GM19468 (cell line): ENCODE results near the gene SLC38A4.
"Not testable (repeated sequence)": the region's sequence is repeated elsewhere in the genome, so short reads cannot be mapped to it uniquely, and the experiment has no call there.

ENCODE experiments used
- ATAC-seq: cut with Tn5 transposase; IDR thresholded peaks from one replicate; pipeline ENCODE4 v1.9.1; 2021; ENCODE audit warnings: mild to moderate bottlenecking, moderate library complexity, moderate number of reproducible peaks; ENCODE audit not compliant: unreplicated experiment; ENCODE audit errors: extremely low read depth

The SLC38A4 gene, protein sequence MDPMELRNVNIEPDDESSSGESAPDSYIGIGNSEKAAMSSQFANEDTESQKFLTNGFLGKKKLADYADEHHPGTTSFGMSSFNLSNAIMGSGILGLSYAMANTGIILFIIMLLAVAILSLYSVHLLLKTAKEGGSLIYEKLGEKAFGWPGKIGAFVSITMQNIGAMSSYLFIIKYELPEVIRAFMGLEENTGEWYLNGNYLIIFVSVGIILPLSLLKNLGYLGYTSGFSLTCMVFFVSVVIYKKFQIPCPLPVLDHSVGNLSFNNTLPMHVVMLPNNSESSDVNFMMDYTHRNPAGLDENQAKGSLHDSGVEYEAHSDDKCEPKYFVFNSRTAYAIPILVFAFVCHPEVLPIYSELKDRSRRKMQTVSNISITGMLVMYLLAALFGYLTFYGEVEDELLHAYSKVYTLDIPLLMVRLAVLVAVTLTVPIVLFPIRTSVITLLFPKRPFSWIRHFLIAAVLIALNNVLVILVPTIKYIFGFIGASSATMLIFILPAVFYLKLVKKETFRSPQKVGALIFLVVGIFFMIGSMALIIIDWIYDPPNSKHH

DNA sequence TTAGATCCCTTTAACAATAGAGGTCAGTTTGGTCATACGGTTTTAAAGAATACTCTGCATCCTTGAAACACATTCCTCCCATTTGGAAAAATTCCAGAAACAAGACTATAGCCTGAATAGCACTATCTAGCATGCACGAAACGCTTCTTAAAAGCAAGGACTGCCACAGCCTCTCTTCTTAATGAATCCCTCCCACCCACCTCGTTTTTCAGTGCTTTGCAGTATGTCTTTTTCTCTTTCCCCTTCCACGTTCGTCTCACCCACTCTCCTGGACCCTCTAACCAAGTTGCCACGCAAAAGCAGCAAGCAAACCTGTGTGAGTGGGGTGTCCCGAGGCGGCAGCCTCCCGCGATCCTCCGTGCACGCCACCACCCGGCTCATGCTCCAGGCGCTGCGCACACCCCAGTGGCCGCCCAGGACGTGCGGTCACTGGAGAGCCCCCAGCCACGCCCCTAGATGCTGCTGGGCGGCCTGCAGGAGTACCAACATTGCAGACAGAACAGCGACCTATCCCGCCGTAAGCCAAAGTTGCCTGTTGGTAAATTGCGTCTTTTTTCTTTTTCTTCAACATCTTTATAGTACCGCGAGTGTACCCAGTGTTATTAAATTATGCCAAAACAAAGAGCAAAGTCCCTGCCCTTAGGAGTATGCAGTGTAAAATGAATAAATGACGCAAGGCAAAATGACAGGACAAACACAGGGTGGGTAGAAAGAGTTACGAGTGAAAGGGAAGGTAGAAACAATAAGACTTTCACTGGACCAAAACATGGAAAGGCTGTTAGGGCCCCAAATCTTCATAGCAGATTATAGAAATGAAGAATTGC lies at the start of gene SLC38A4:
Gene SLC38A4, minus strand, starts transcription at position 407 of the 824 bp plus-strand sequence. CDS start 32,926 bp downstream, outside the sequence.
- no peak for ATAC-seq

DNA sequence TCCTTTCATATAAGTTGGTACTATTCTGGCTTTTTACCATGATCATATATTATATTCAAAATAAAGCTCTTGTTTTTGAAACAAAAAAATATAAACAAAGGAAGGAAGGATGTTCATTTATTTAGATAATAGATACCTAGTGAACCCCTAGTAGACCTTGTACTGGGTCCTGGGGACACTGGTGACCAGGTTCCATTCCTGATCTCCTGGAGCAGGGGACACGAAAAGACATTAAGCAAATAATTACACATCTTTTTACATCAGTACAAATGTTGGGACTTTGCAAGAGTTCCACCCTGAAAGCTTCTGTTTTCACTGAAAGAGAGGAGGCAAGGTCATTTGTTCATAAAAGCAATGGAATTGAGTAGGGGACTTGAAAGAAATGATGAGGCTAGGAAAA lies 49.3 kb upstream of the SLC38A4 start:
- ATAC-seq, result no peak

DNA sequence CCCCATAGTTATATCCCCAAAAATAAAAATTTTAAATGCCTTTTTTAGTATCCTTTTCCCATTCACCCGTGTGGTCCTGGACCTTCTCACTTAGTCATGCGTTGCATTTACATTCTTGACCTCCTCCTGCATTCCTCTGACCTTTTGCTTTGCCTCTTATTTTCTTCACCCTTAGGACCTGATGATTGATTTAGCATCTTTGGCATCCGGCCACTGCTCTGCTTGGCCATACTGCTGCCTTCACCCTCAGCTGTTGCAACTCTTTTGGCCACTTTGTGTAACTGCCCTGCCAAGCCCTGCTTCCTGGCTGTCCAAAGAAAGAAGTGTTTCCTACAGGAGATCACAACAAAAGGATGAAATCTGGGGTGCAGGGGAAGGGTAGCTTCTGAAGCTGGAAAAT lies 48.8 kb upstream of the SLC38A4 start:
- no peak for ATAC-seq

DNA sequence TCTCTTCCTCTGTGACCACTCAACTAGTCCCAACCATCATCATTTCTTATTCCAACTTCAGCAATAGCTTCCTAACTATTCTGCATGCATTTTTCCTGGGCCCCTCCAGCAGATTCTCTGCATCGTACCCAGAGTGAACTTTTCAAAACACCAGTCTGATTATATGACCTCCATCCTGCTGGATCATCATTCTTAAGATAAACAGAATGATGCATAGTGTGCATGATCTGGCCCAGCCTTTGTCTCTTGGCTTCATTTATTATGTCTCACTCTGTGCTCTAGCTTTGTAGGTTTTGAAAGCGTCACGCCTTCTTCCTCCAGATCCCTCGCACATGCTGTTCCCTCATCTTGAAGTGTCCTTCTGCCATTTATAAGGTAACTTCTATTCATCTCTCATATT lies 46.3 kb upstream of the SLC38A4 start:
- no peak for ATAC-seq

DNA sequence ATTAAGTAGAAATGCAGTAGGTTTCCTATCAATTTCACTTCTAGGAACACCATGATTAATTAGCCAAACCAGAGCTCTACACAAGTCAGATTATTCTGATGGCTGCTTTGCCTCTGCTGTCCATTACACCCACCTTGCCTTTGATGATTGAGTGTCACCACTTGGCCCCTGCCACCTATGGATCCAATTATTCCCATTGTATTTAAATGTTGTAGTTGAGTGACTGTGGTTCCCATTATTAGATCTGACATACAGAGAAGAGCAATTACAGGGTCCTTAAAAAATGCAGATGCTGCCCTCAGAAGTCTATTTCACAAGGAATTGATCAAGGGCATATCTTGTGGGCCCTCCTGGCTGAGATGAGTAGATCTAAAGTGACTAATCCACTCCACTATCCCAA lies 39.5 kb upstream of the SLC38A4 start:
- ATAC-seq, result no peak

DNA sequence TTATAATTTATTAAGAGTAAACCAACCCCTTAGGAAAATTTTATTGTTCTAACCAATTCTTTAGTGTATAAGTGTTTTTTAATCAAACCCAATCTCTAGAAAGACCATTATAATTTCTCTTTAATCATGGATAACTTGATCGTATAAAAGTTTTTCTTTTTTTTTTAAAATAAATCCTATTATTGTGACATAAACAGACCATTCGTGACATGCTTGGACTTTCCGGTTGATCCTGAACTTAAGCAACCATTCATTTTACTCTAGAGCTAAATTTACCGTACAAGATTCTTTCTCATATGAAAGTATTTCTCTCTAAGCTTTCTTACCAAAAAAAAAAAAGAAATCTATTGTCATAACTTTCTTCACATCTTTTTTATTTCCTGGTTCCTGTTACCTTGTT lies 32.6 kb upstream of the SLC38A4 start:
- no peak for ATAC-seq

DNA sequence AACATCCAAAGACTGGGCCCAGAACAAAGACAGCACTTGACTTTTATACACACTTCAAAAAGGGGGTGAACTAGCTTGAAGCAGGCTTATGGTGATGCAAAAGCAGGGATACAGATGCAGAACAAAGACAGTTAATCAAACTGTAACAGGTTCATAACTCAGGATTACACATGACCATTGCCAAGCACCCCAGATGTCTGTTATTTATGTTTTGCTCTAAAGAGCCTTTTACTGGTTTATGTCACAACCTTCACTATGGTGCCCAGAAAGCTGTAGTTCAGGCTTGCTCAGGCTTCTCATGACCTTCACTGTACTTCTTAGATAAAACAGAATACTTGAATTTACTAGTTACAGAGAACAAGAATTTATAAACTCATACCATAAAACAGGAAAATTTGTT lies 31.7 kb upstream of the SLC38A4 start:
- ATAC-seq, result no peak

DNA sequence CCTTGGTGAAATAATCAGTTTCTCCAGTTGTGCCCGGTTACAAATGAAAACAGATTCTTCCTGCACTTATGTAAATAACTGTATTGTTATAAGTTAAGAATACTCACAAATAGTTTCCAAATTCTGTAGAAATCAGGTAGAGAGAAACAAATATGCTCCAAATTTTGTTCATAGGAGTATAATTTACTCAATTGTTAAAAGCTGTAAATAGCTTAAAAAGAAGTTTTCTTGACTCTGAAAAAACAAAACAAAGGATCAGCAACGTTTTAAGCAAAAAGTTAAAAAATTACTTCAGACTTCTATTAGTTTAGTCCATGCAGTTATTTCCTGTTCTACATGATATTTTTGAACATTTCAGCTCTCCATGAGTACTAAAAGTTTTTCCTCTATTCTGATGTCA lies 30.0 kb upstream of the SLC38A4 start:
- no peak for ATAC-seq

DNA sequence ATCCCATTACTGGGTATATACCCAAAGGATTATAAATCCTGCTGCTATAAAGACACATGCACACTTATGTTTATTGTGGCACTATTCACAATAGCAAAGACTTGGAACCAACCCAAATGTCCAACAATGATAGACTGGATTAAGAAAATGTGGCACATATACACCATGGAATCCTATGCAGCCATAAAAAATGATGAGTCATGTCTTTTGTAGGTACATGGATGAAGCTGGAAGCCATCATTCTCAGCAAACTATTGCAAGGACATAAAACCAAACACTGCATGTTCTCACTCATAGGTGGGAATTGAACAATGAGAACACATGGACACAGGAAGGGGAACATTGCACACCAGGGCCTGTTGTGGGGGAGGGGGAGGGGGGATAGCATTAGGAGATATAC lies 28.4 kb upstream of the SLC38A4 start:
- ATAC-seq, result not testable (repeated sequence)

DNA sequence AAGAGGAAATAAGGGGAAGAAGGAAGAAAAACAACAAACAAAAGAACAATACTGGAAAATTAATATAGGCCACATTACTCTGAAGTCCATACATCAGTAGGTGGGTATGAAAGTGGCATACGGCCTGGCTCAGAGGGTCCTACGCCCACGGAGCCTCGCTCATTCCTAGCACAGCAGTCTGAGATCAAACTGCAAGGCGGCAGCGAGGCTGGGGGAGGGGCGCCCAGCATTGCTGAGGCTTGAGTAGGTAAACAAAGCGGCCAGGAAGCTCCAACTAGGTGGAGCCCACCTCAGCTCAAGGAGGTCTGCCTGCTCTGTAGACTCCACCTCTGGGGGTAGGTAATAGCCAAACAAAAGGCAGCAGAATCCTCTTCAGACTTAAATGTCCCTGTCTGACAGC lies 23.0 kb upstream of the SLC38A4 start:
- not testable (repeated sequence) for ATAC-seq

DNA sequence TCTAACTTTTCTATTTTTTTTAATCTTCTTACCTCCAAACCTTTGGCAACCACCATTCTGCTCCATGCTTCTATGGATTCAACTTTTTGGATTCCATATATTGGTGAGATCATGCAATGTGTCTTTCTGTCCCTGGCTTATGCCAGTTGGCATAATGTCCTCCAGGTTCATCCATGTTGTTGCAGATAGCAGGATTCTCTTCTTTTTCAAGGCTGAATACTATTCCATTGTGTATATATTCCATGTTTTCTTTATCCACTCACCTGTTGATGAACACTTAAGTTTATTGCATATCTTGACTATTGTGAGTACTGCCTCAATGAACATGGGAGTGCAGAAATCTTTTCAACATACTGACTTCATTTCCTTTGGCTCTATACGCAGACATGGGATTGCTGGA lies 21.2 kb upstream of the SLC38A4 start:
- ATAC-seq, result no peak

DNA sequence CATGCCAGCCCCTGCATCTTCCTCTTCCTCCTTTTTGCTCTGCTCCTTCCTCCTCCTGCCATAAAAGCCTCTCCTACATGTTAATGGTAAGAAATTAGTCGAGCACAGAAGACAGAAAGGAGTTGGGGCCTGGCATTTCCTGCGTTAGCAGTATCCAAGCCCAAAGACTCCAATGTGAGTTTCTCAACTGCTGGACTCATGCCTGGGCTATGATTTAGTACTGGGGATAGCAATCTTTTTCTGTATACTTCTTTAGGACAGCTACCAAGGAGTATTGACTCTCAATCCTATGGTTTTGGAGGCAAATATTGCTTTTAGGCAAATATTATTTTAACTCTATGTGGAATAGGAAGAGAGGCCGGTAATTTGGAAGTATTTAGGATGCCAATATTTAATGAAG lies 18.0 kb upstream of the SLC38A4 start:
- ATAC-seq, result no peak

DNA sequence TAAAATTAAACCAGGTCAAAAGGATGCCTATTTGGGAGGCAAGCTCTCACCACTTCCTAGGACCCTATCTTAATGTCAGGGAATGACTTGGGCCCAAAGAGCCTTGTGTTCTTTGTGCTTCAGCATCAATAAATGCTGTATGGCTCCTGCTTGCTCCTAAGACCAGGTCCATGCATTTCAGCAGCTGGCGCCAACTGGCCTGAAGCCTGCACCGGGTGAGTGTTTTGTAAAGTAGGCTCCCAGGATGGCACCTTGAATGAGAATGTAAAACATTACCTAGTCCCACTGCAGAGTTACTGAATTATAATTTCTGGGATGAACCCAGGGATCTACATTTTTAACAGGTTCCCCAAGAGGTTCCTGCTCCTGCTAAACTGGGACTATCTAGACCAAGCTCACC lies 16.1 kb upstream of the SLC38A4 start:
- ATAC-seq, result no peak

DNA sequence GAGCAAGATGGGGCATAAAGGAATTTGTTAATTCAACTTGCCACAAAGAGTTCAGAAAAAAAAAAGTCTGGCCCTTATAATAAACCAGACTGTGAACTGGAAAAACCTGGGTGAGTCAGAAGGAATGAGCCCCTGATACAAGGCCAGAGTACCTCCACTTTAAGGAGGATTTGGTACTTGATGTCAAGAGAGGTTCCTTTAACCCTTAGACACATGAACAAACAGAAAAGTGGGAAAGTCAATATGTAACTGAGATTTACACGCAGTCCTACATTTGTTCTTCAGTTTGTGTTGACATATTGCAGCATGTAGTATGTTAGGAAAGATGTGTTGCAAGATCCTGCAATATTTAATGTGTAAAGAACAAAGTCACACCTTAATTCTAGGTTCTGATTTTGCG lies 14.2 kb upstream of the SLC38A4 start:
- ATAC-seq, result no peak

DNA sequence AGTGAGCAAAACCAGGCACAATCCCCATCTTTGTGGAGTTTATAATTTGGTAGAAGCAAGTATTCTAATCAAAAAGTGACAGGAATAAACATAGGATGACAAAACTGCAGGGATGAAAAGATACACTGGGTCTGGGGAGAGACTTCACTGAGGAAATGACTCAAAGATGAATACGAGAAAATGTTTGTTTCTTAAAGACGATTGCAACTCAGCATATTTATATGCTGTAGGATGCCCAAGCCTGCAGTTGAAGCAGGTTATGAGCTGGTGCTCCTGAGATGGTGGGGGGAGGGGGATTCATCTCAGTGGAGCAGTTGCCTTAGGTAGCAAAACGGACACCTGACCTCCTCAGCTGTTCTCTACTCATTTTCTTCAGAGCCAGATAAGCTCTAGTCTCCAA lies 13.4 kb upstream of the SLC38A4 start:
- no peak for ATAC-seq

DNA sequence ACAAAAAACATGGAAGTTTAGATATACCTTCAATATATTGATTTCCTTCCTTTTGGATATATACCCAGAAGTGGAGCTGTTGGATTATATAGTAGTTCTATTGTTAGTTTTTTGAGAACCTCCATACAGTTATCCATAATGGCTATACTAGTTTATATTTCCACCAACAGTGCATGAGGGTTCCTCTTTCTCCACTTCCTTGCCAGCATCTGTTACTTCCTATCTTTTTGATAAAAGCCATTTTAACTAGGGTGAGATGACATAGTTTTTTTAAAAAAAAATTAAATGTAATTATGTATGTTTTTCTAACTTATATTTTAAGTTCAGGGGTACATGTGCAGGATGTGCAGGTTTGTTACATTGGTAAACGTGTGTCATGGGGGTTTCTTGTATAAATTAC lies 10.0 kb upstream of the SLC38A4 start:
- ATAC-seq, result no peak

DNA sequence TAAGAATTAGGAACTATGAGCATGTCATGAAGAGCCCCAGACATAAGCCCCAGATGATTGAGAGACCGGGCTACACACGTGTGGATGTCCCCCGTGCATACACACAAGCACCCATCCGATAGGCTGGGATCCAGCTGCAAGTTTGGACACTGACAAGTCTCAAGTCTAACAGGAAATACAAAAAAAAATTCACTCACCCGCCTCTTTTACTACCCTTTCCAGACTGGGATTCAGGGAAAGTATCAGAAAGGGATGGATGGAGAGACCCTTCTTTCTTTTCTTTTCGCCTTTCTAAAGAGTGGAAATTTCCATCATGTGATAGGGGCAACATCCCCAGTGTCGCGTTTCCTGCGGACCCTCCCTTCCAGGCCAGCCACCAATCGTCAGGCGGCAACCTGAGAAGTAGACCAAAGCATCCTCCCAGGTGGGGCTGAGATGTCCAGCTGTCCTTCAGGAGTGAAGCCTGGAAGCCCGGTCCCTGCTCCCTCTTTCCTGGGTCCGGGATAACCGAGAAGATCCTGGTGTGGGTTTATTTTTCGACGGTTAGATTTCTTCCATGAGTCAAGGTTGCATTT lies 6.4 kb upstream of the SLC38A4 start:
- ATAC-seq, result no peak

DNA sequence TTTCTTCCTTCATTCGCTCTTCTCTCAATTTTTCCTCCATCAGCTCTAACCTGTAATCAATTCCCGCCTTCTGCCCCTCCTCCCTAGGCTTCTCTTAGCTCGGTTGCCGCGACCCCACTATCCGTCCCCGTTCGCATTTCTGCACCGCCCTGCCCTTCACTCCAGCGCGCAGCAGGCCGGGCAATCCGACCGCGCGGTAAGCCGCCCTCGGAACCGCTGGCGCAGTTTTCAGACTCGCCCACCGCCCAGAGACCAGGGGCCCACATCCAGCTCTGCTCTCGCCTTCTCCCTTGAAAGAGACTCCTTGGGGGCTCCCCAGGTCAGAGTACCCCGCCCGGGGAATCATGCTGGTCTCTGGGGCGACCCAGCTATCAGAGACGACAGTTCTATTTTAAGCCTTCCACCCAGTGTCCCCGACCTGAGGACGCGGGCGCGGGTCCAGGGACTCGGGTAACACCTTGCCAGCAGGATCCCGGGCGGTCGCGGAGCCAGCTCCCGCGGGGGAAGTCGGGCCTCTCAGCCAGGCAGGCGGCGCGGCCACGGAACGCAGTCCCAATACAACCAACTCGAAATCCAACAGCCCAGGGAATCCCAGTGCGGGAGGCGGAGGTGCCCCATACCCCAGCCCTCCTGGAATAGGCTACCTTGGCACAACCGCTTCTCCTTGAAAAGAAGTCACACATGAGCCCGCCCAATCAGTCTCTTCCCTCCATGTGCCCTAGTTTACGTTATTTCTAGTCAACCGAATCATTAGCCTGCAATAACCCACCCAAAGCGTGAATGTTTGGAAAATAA lies 5.7 kb upstream of the SLC38A4 start:
- ATAC-seq, result no peak

DNA sequence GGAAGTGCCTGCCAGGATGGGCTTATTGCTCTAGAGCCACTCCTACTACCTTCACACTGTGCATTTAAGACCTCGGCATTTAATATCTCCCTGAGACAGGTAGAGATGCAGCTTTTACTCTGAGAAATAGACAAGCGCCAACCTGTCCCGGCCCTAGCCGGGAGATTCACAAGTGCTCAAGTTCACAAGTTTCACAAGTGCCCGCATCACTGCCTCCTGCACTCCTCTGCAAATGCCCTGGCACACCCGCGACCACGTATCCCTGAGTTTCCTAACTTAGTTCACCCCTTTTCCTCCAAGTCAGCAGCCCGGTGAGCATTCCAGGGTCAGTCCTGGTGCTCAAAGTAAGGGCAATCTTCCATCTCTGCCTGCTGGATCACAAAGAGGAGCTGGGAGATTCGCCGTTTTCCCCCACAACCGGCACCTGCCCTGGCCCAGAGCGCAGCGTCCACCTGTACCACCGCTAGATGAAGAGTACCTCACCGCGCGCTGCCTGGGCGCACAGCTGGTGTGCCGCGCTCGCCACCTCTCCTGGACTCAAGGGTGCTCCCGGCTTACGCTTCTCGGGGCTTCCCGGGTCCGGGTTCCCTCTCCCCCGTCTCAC lies 5.0 kb upstream of the SLC38A4 start:
- ATAC-seq, result no peak

DNA sequence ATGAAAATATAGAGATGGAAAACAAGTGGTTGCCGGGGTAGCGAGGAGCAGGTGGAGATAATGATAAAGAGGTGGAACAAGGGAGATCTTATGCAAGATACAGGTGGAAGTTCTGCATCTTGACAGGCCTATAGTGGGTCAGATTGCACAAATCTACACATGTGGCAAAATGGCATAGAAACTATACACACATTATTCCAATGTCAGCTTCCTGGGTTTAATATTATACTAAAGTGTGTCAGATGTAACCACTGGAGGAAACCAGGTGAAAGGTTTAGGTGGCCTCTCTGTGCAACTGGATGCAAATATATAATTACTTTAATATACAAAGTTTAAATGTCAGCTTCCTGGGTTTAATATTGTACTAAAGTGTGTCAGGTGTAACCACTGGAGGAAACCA lies 1.1 kb downstream of the SLC38A4 start:
- no peak for ATAC-seq
